Measurements from ENCODE around the gene VIM.

DNA sequence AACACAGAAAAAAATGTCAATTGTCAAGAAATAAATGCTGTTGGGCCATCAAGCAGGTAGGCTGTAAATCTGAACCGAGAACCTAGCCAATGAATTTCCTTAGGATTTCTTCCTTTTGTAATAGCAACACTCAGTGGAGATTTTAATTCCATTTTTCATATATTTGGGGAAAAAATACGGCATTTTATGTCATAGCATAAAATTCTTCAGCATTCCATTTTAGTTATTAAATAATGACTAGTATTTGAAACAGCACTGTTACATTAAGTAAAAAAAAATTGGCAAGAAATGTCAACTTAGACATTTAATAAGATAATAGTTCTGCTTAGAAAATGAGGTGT, 12.3 kb upstream of the VIM start:
- TF ChIP-seq, protein P1, sequence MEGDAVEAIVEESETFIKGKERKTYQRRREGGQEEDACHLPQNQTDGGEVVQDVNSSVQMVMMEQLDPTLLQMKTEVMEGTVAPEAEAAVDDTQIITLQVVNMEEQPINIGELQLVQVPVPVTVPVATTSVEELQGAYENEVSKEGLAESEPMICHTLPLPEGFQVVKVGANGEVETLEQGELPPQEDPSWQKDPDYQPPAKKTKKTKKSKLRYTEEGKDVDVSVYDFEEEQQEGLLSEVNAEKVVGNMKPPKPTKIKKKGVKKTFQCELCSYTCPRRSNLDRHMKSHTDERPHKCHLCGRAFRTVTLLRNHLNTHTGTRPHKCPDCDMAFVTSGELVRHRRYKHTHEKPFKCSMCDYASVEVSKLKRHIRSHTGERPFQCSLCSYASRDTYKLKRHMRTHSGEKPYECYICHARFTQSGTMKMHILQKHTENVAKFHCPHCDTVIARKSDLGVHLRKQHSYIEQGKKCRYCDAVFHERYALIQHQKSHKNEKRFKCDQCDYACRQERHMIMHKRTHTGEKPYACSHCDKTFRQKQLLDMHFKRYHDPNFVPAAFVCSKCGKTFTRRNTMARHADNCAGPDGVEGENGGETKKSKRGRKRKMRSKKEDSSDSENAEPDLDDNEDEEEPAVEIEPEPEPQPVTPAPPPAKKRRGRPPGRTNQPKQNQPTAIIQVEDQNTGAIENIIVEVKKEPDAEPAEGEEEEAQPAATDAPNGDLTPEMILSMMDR (IDR thresholded peaks at IDR 0.05) = no peak
- TF ChIP-seq EP300 (IDR thresholded peaks at IDR 0.05) (no peak), POLR2AphosphoS5 (IDR thresholded peaks at IDR 0.05) (no peak)

All from upper lobe of left lung (tissue), 4 donors.